H1 (cell line): ENCODE results near the gene ELOVL2. TPM values are rescaled to one million over a fixed set of nuclear protein-coding genes. Genes with fewer than 3 reads are reported as not detected.

Experiments
- CTCF ChIA-PET: fragments of 300-600 bp; sonication (Branson Sonifier 250); formaldehyde crosslinking; loops from one replicate; lab custom pipeline; 2021; ENCODE audit not compliant: partially characterized antibody; lab: Charles Lee
- POLR2A ChIA-PET: fragments of 300-600 bp; sonication (Branson Sonifier 250); formaldehyde crosslinking; loops from one replicate; lab custom pipeline; 2021; ENCODE audit warnings: inconsistent platforms; ENCODE audit not compliant: partially characterized antibody; lab: Charles Lee
- DNase-seq, 2 experiments: peaks; one replicate each; pipeline versions ENCODE4 v3.0.0 to v3.0.0-alpha.2; 2010 to 2022; ENCODE audit warnings: low spot score in 2 of 2, low read depth in 1 of 2, mixed read lengths in 1 of 2
- FAIRE-seq: peaks from 2 replicates; lab custom pipeline; 2011; peaks lifted over from hg19 to GRCh38; lab: Jason Lieb, UNC
- H2AFZ ChIP-seq: 2 replicates; pipeline ENCODE4 v1.8.1; 2012; ENCODE audit warnings: low read length, inconsistent platforms
- H2AK5ac ChIP-seq: 2 replicates; pipeline ENCODE4 v1.6.1; 2013; ENCODE audit warnings: low read depth, low read length
- H2BK120ac ChIP-seq: replicated peaks from 2 replicates; pipeline ENCODE3; 2013; ENCODE audit warnings: low read depth, low read length, inconsistent platforms
- H2BK12ac ChIP-seq: 2 replicates; pipeline ENCODE4 v1.6.1; 2013; ENCODE audit warnings: low read depth, low read length
- H2BK15ac ChIP-seq: 2 replicates; pipeline ENCODE4 v1.6.1; 2013; ENCODE audit warnings: low read length
- H2BK20ac ChIP-seq: 2 replicates; pipeline ENCODE4 v1.6.1; 2013; ENCODE audit warnings: low read length
- H2BK5ac ChIP-seq: 2 replicates; pipeline ENCODE4 v1.6.1; 2013; ENCODE audit warnings: low read depth, low read length
- H3K14ac ChIP-seq: 2 replicates; pipeline ENCODE4 v1.6.1; 2013; ENCODE audit warnings: inconsistent platforms; ENCODE audit not compliant: insufficient read length
- H3K18ac ChIP-seq: 2 replicates; pipeline ENCODE4 v1.6.1; 2013; ENCODE audit warnings: low read length; ENCODE audit errors: extremely low read depth
- H3K23ac ChIP-seq: 2 replicates; pipeline ENCODE4 v1.6.1; 2013; ENCODE audit warnings: inconsistent platforms; ENCODE audit not compliant: insufficient read length
- H3K23me2 ChIP-seq: 2 replicates; pipeline ENCODE4 v1.6.1; 2013; ENCODE audit warnings: low read depth, low read length
- H3K27ac ChIP-seq: 2 replicates; pipeline ENCODE4 v1.6.1; 2011; ENCODE audit warnings: low read depth, low read length, inconsistent platforms
- H3K27me3 ChIP-seq, 4 experiments: replicated peaks in 1 of 4; 1 replicate in 1 of 4; 2 replicates in 3 of 4; pipeline versions ENCODE4 v1.6.1 to v1.8.1; 2011 to 2013; ENCODE audit warnings: low read length in 3 of 4, mild to moderate bottlenecking in 3 of 4, inconsistent platforms in 2 of 4, mixed read lengths in 2 of 4, moderate library complexity in 1 of 4; ENCODE audit not compliant: control insufficient read depth in 3 of 4, insufficient read depth in 3 of 4; ENCODE audit errors: extremely low read depth in 1 of 4
- H3K36me3 ChIP-seq, 4 experiments: 2 replicates each; pipeline versions ENCODE4 v1.6.1 to v1.8.1; 2011 to 2013; ENCODE audit warnings: mild to moderate bottlenecking in 4 of 4, low read length in 3 of 4, moderate library complexity in 2 of 4, control low read depth in 1 of 4, inconsistent platforms in 1 of 4; ENCODE audit not compliant: insufficient read depth in 4 of 4, control insufficient read depth in 2 of 4
- H3K4ac ChIP-seq: replicated peaks from 2 replicates; pipeline ENCODE3; 2013; ENCODE audit warnings: low read length, low read depth, mixed read lengths, inconsistent platforms; ENCODE audit not compliant: insufficient read length
- H3K4me1 ChIP-seq, 4 experiments: replicated peaks in 1 of 4; 1 replicate in 1 of 4; 2 replicates in 3 of 4; pipeline versions ENCODE4 v1.6.1 to v1.8.1; 2011 to 2013; ENCODE audit warnings: low read length in 3 of 4, inconsistent platforms in 2 of 4, mixed read lengths in 1 of 4; ENCODE audit not compliant: insufficient read depth in 4 of 4, control insufficient read depth in 3 of 4
- H3K4me2 ChIP-seq, 2 experiments: 2 replicates each; pipeline versions ENCODE4 v1.6.1 to v1.8.1; 2011 to 2013; ENCODE audit warnings: low read depth in 2 of 2, low read length in 2 of 2, control low read depth in 1 of 2, inconsistent platforms in 1 of 2, mild to moderate bottlenecking in 1 of 2; ENCODE audit not compliant: insufficient read depth in 1 of 2
- H3K4me3 ChIP-seq, 4 experiments: fragments of 200-600, 300-600 bp in 1 of 4; sonication (generic), shearing (Covaris generic), sonication (Bioruptor Twin) in 1 of 4; 2 replicates each; pipeline versions ENCODE4 v1.5.1 to v1.8.1; 2011 to 2016; ENCODE audit warnings: low read length in 4 of 4, low read depth in 3 of 4, control low read depth in 2 of 4, inconsistent platforms in 2 of 4, mild to moderate bottlenecking in 2 of 4, mixed read lengths in 1 of 4, moderate library complexity in 1 of 4; ENCODE audit not compliant: insufficient read depth in 2 of 4; ENCODE audit errors: extremely low read depth in 1 of 4
- H3K56ac ChIP-seq: replicated peaks from 2 replicates; pipeline ENCODE3; 2013; ENCODE audit warnings: low read depth, mild to moderate bottlenecking, mixed read lengths, low read length, inconsistent platforms; ENCODE audit not compliant: insufficient read length
- H3K79me1 ChIP-seq: 2 replicates; pipeline ENCODE4 v1.6.1; 2013; ENCODE audit warnings: low read depth, low read length, control low read depth
- H3K79me2 ChIP-seq, 2 experiments: 2 replicates each; pipeline versions ENCODE4 v1.6.1 to v1.8.1; 2012 to 2013; ENCODE audit warnings: low read length in 2 of 2, mild to moderate bottlenecking in 2 of 2, inconsistent platforms in 1 of 2; ENCODE audit not compliant: insufficient read depth in 2 of 2, control insufficient read depth in 1 of 2
- H3K9ac ChIP-seq, 4 experiments: replicated peaks in 1 of 4; 1 replicate in 1 of 4; 2 replicates in 3 of 4; pipeline versions ENCODE4 v1.6.1 to v1.8.1; 2011 to 2013; ENCODE audit warnings: low read depth in 3 of 4, low read length in 3 of 4, control low read depth in 2 of 4, mild to moderate bottlenecking in 2 of 4, moderate library complexity in 2 of 4, inconsistent platforms in 1 of 4; ENCODE audit errors: extremely low read depth in 1 of 4
- H3K9me3 ChIP-seq, 2 experiments: 2 replicates each; pipeline versions ENCODE4 v1.6.1 to v1.8.1; 2012 to 2013; ENCODE audit warnings: mild to moderate bottlenecking in 2 of 2, moderate library complexity in 2 of 2, control low read depth in 1 of 2, inconsistent platforms in 1 of 2, low read depth in 1 of 2, low read length in 1 of 2, mixed read lengths in 1 of 2; ENCODE audit not compliant: insufficient read depth in 2 of 2
- H4K20me1 ChIP-seq, 2 experiments: replicated peaks in 1 of 2; 2 replicates each; pipeline versions ENCODE3 to v1.8.1; 2011 to 2013; ENCODE audit warnings: inconsistent platforms in 2 of 2, low read length in 2 of 2, mild to moderate bottlenecking in 1 of 2; ENCODE audit not compliant: insufficient read depth in 2 of 2, control insufficient read depth in 1 of 2
- H4K5ac ChIP-seq: 2 replicates; pipeline ENCODE4 v1.6.1; 2013; ENCODE audit warnings: low read length, low read depth, mixed read lengths, inconsistent platforms; ENCODE audit not compliant: insufficient read length
- H4K8ac ChIP-seq: 2 replicates; pipeline ENCODE4 v1.8.0; 2013; ENCODE audit warnings: mild to moderate bottlenecking, moderate library complexity, low read length, inconsistent platforms; ENCODE audit not compliant: insufficient read depth; ENCODE audit errors: extremely low read depth
- H4K91ac ChIP-seq: replicated peaks from 2 replicates; pipeline ENCODE3; 2013; ENCODE audit warnings: low read length, mixed read lengths, inconsistent platforms; ENCODE audit not compliant: insufficient read length
- CEBPB ChIP-seq: IDR thresholded peaks from 2 replicates; pipeline ENCODE4 v1.6.1; 2012; ENCODE audit warnings: low read depth, low read length
- E2F6 ChIP-seq: IDR thresholded peaks from 2 replicates; pipeline ENCODE4 v1.6.1; 2012; ENCODE audit warnings: inconsistent platforms
- FOSL1 ChIP-seq: IDR thresholded peaks from 2 replicates; pipeline ENCODE4 v1.6.1; 2011; ENCODE audit warnings: mild to moderate bottlenecking, low read depth, low read length, moderate library complexity; ENCODE audit not compliant: insufficient read depth
- GABPA ChIP-seq: IDR thresholded peaks from 2 replicates; pipeline ENCODE4 v1.6.1; 2011; ENCODE audit warnings: mild to moderate bottlenecking, low read length, moderate library complexity, borderline replicate concordance; ENCODE audit not compliant: insufficient read depth
- HDAC6 ChIP-seq: IDR thresholded peaks from one replicate; pipeline ENCODE4 v1.7.1; 2012; ENCODE audit warnings: low read depth, mild to moderate bottlenecking, inconsistent platforms, low read length, moderate library complexity
- KDM4A ChIP-seq: IDR thresholded peaks from one replicate; pipeline ENCODE4 v1.7.1; 2012; ENCODE audit warnings: low read depth, mild to moderate bottlenecking, moderate library complexity, low read length, inconsistent platforms; ENCODE audit not compliant: severe bottlenecking
- MAFK ChIP-seq: IDR thresholded peaks from 2 replicates; pipeline ENCODE4 v1.6.1; 2012; ENCODE audit warnings: low read depth, mild to moderate bottlenecking, improper control_type of control experiment, low read length
- PHF8 ChIP-seq: fragments of 200-600 bp; sonication (generic); conservative IDR thresholded peaks from 2 replicates; pipeline ENCODE4 v1.7.1; 2012; ENCODE audit warnings: low read depth, mild to moderate bottlenecking, inconsistent platforms, low read length, moderate library complexity
- POLR2A ChIP-seq, 2 experiments: IDR thresholded peaks; 1 replicate in 1 of 2; 2 replicates in 1 of 2; pipeline ENCODE4 v1.6.1; 2011; ENCODE audit warnings: low read depth in 2 of 2, low read length in 2 of 2, mild to moderate bottlenecking in 2 of 2; ENCODE audit errors: control extremely low read depth in 1 of 2
- RNF2 ChIP-seq: fragments of 200-900, 300-1000 bp; sonication (generic); IDR thresholded peaks from 2 replicates; pipeline ENCODE4 v1.7.1; 2016; ENCODE audit warnings: borderline replicate concordance, low read depth, mild to moderate bottlenecking, antibody characterized with exemption, low read length; ENCODE audit not compliant: poor library complexity, severe bottlenecking; ENCODE audit errors: missing control alignments
- SIRT6 ChIP-seq: IDR thresholded peaks from one replicate; pipeline ENCODE4 v1.7.1; 2012; ENCODE audit warnings: low read length, inconsistent platforms
- SP1 ChIP-seq: IDR thresholded peaks from 2 replicates; pipeline ENCODE4 v1.6.1; 2011; ENCODE audit warnings: low read depth, low read length
- TBP ChIP-seq: IDR thresholded peaks from 2 replicates; pipeline ENCODE4 v1.6.1; 2011; ENCODE audit warnings: low read depth, low read length, improper control_type of control experiment
- TCF12 ChIP-seq: IDR thresholded peaks from 2 replicates; pipeline ENCODE4 v1.6.1; 2011; ENCODE audit warnings: low read depth, mild to moderate bottlenecking, low read length
- WGBS, 2 experiments: shearing (Covaris generic) in 1 of 2; methylation state at CpG; one replicate each; pipeline versions ENCODE4 v1.1.6 to v1.1.7; 2013 to 2015; ENCODE audit warnings: low lambda C conversion rate in 2 of 2, mixed read lengths in 2 of 2, inconsistent platforms in 1 of 2, low coverage in 1 of 2, missing lambda C conversion rate in 1 of 2; ENCODE audit not compliant: insufficient replicate concordance in 2 of 2, insufficient coverage in 1 of 2, insufficient read length in 1 of 2; ENCODE audit errors: extremely low coverage in 1 of 2, missing lambda C conversion rate in 1 of 2; 5-methylcytosine and 5-hydroxymethylcytosine counted together
- polyA plus RNA-seq, 7 experiments: library from polyadenylated mRNA; depleted of rRNA in 3 of 7; stranded (reverse) in 5 of 7; unstranded in 2 of 7; fragments of >200 nt in 5 of 7; fragments of 200-250 nt in 2 of 7; gene quantifications; 1 replicate in 5 of 7; 2 replicates in 1 of 7; 4 replicates in 1 of 7; pipeline versions ENCODE4 v1.2.1 to v1.2.3, GENCODE V29; 2011 to 2013; ENCODE audit warnings: missing spikeins in 2 of 7, mixed read lengths in 2 of 7
- total RNA-seq: library from RNA; stranded (reverse); fragmentation: NEBNext Ultra II Directional; extraction: Animal tissue kit (Norgen Biotek cat#: 25700); gene quantifications from 2 replicates; pipeline ENCODE4 v1.2.1, GENCODE V29; 2021

Gene ELOVL2
- total and polyA plus RNA-seq, 2 of the 8 experiments (the other 6 are each of a cell fraction or from before 2014, with no cell fraction given): 0.42 to 0.89 TPM

- H2BK20ac ChIP-seq: no peak overlapping the region
- H2BK120ac ChIP-seq: no peak overlapping the region
- H3K56ac ChIP-seq: no peak overlapping the region
- H2BK5ac ChIP-seq: no peak overlapping the region
- WGBS, 2 experiments: 33% methylated on average over 1 of the region's 1 CpG; no CpG with 5 or more reads in 1 of the 2 experiments
- H3K23me2 ChIP-seq: no peaks in the 10 kb centered on the region
- no peak overlapping the region for H3K4ac ChIP-seq
- DNase-seq (no peak), FAIRE-seq (no peak)
- no peak overlapping the region for H2AFZ ChIP-seq
- H2BK12ac ChIP-seq: no peak overlapping the region
- H4K91ac ChIP-seq: no peak overlapping the region
- H3K4me1 ChIP-seq: no peaks in the 10 kb centered on the region
- H3K14ac ChIP-seq: no peak overlapping the region
- no peaks in the 10 kb centered on the region for H3K79me1 ChIP-seq
- H4K5ac ChIP-seq: no peak overlapping the region
- H3K9me3 ChIP-seq: no peaks in the 10 kb centered on the region
- H3K23ac ChIP-seq: no peak overlapping the region
- no peak overlapping the region for H3K9ac ChIP-seq
- no peak overlapping the region for H3K4me3 ChIP-seq
- no peak overlapping the region for H3K18ac ChIP-seq
- H3K79me2 ChIP-seq: no peaks in the 10 kb centered on the region
- no peaks in the 10 kb centered on the region; a peak in 1 of 7 replicates for H3K27me3 ChIP-seq
- no peaks in the 10 kb centered on the region for H3K36me3 ChIP-seq
- no peak overlapping the region for H2AK5ac ChIP-seq
- H4K8ac ChIP-seq: no peak overlapping the region
- no peak overlapping the region for H2BK15ac ChIP-seq
- no peaks in the 10 kb centered on the region for H4K20me1 ChIP-seq
- CTCF ChIA-PET: interaction anchor here (0.8 kb wide), 1 partner anchor 10 kb away, joined by 3 read pairs; no protein-coding TSS in a partner anchor
- no peak overlapping the region for H3K27ac ChIP-seq
- H3K4me2 ChIP-seq: no peak overlapping the region
- POLR2A ChIA-PET: no interaction called here
- TF ChIP-seq TCF12: no peak
- TF ChIP-seq MAFK: no peak
- no peak for TF ChIP-seq POLR2A (IDR thresholded peaks at IDR 0.05; ENCODE audit: control extremely low read depth in 1 of 2, low read depth in 2 of 2, low read length in 2 of 2)
- TF ChIP-seq E2F6: no peak
- TF ChIP-seq RNF2: no peak
- no peak for TF ChIP-seq FOSL1
- no peak for TF ChIP-seq TBP
- no peak for TF ChIP-seq GABPA
- no peak for TF ChIP-seq HDAC6
- no peak for TF ChIP-seq KDM4A
- no peak for TF ChIP-seq PHF8
- no peak for TF ChIP-seq SP1
- TF ChIP-seq CEBPB: no peak
- TF ChIP-seq SIRT6: no peak
These were observed 27.7 kb downstream of the ELOVL2 start for GRCh38 chr6:11016452-11016851.
